NCI-H2171 (cell line): ENCODE data around the gene OXA1L.
"Not testable (repeated sequence)": the region's sequence is repeated elsewhere in the genome, so short reads cannot be mapped to it uniquely, and the experiment has no call there.

Source experiments
- DNase-seq: peaks from one replicate; lab custom pipeline; 2025; lab: John Stamatoyannopoulos, UW

Gene OXA1L

GRCh38 chr14:22798528-22798927 is 32.0 kb downstream of the OXA1L start:
- no peak for DNase-seq

GRCh38 chr14:22800346-22800745 is 33.9 kb downstream of the OXA1L start:
- DNase-seq, result no peak

- DNase-seq, result no peak
These were observed 35.2 kb downstream of the OXA1L start for GRCh38 chr14:22801716-22802115.

GRCh38 chr14:22802860-22803686 is 36.6 kb downstream of the OXA1L start:
- no peak for DNase-seq

GRCh38 chr14:22803687-22803974 is 37.1 kb downstream of the OXA1L start:
- DNase-seq, result no peak

- DNase-seq, result not testable (repeated sequence)
These were observed 38.7 kb downstream of the OXA1L start for GRCh38 chr14:22805235-22805634.

- no peak for DNase-seq
These were observed 41.1 kb downstream of the OXA1L start for GRCh38 chr14:22807432-22808087.

GRCh38 chr14:22808388-22809209 is 42.1 kb downstream of the OXA1L start:
- DNase-seq, result no peak

GRCh38 chr14:22811722-22812121 is 45.2 kb downstream of the OXA1L start:
- no peak for DNase-seq

- DNase-seq, result no peak
These were observed 46.3 kb downstream of the OXA1L start for GRCh38 chr14:22812744-22813143.

GRCh38 chr14:22813145-22813544 is 46.7 kb downstream of the OXA1L start:
- DNase-seq, result no peak

GRCh38 chr14:22814373-22814772 is 47.9 kb downstream of the OXA1L start:
- DNase-seq, result no peak

- no peak for DNase-seq
These were observed 48.6 kb downstream of the OXA1L start, which contains the start of gene SLC7A7 for GRCh38 chr14:22814941-22815713. TSS of gene SLC7A7 (minus strand) at chr14:22815435. CDS start at chr14:22813398, 2,037 bp downstream.

GRCh38 chr14:22819151-22819988 is 52.9 kb downstream of the OXA1L start:
- DNase-seq, result peak; percentile 36

GRCh38 chr14:22820731-22821130 is 54.2 kb downstream of the OXA1L start:
- DNase-seq, result no peak

GRCh38 chr14:22821193-22822015 is 54.9 kb downstream of the OXA1L start:
- no peak for DNase-seq

GRCh38 chr14:22822016-22822570 is 55.6 kb downstream of the OXA1L start:
- DNase-seq, result no peak
